GM23248 (cell line): ENCODE results near the gene INO80C. TPM values are rescaled to one million over a fixed set of nuclear protein-coding genes. Genes with fewer than 3 reads are reported as not detected.
A peak's percentile ranks its signal among the peaks of the same experiment; 100 is the strongest.

ENCODE experiments used
- DNase-seq: peaks from one replicate; pipeline ENCODE4 v3.0.0-alpha.2; 2015
- H2AFZ ChIP-seq: fragments of 200-600 bp; sonication (generic); 2 replicates; pipeline ENCODE4 v1.6.1; 2016; ENCODE audit warnings: antibody characterized with exemption
- H3F3A ChIP-seq: fragments of 200-600 bp; sonication (generic); 2 replicates; pipeline ENCODE4 v1.6.1; 2016; ENCODE audit warnings: mild to moderate bottlenecking, antibody characterized with exemption, mixed run types; ENCODE audit not compliant: insufficient read depth
- H3K27ac ChIP-seq: fragments of 200-600 bp; sonication (generic); 2 replicates; pipeline ENCODE4 v1.5.1; 2016; ENCODE audit warnings: mild to moderate bottlenecking
- H3K27me3 ChIP-seq: fragments of 200-600 bp; sonication (generic); replicated peaks from 2 replicates; pipeline ENCODE4 v1.6.1; 2016; ENCODE audit warnings: mild to moderate bottlenecking; ENCODE audit not compliant: insufficient read depth
- H3K36me3 ChIP-seq: fragments of 200-600 bp; sonication (generic); 2 replicates; pipeline ENCODE4 v1.6.1; 2016; ENCODE audit warnings: low read depth, mild to moderate bottlenecking
- H3K4me1 ChIP-seq: fragments of 200-600 bp; sonication (generic); 2 replicates; pipeline ENCODE4 v1.6.1; 2016; ENCODE audit warnings: mild to moderate bottlenecking; ENCODE audit not compliant: insufficient read depth
- H3K4me2 ChIP-seq: fragments of 200-600 bp; sonication (generic); one replicate; pipeline ENCODE4 v1.6.1; 2016; ENCODE audit warnings: mild to moderate bottlenecking; ENCODE audit not compliant: unreplicated experiment
- H3K4me3 ChIP-seq: fragments of 200-600 bp; sonication (generic); 2 replicates; pipeline ENCODE4 v1.5.1; 2016; ENCODE audit warnings: mild to moderate bottlenecking
- H3K79me2 ChIP-seq: fragments of 200-600 bp; sonication (generic); 2 replicates; pipeline ENCODE4 v1.6.1; 2016; ENCODE audit warnings: mild to moderate bottlenecking; ENCODE audit not compliant: insufficient read depth
- H3K9ac ChIP-seq: fragments of 200-600 bp; sonication (generic); 2 replicates; pipeline ENCODE4 v1.6.1; 2016; ENCODE audit warnings: mild to moderate bottlenecking
- H3K9me2 ChIP-seq: fragments of 200-600 bp; sonication (generic); 2 replicates; pipeline ENCODE4 v1.6.1; 2016; ENCODE audit warnings: mixed run types, mild to moderate bottlenecking, moderate library complexity; ENCODE audit not compliant: insufficient read depth
- H3K9me3 ChIP-seq: fragments of 200-600 bp; sonication (generic); one replicate; pipeline ENCODE4 v1.6.1; 2017; ENCODE audit warnings: low read depth
- H4K20me1 ChIP-seq: fragments of 200-600 bp; sonication (generic); 2 replicates; pipeline ENCODE4 v1.6.0; 2016; ENCODE audit not compliant: insufficient read depth
- EZH2 ChIP-seq: fragments of 200-600 bp; sonication (generic); IDR thresholded peaks from 2 replicates; pipeline ENCODE4 v1.6.1; 2018; ENCODE audit warnings: antibody characterized with exemption, mild to moderate bottlenecking; ENCODE audit not compliant: insufficient read depth, poor library complexity, severe bottlenecking
- EZH2phosphoT487 ChIP-seq: fragments of 200-600 bp; sonication (generic); IDR thresholded peaks from 2 replicates; pipeline ENCODE4 v1.6.1; 2018; ENCODE audit warnings: antibody characterized with exemption, moderate library complexity, mild to moderate bottlenecking, low read depth; ENCODE audit not compliant: insufficient read depth
- WGBS, 2 experiments: methylation state at CpG; one replicate each; pipeline ENCODE4 v1.1.6; 2015 to 2017; ENCODE audit warnings: low lambda C conversion rate in 2 of 2, low coverage in 1 of 2; ENCODE audit errors: missing lambda C conversion rate in 2 of 2; 5-methylcytosine and 5-hydroxymethylcytosine counted together
- in situ Hi-C: fragments of 300-500 bp; cut with MboI; formaldehyde crosslinking; loops from 2 replicates; pipeline ENCODE4 v1.15.0; 2020
- polyA plus RNA-seq: library from polyadenylated mRNA; unstranded; fragments of >200 nt; fragmentation: Nextera tagmentation; extraction: Ambion mirVana; gene quantifications from 2 replicates; pipeline ENCODE4 v1.2.1, GENCODE V29; 2016
- total RNA-seq: library from RNA; depleted of rRNA; stranded (reverse); fragments of >200 nt; shearing (Covaris generic); gene quantifications from 2 replicates; pipeline ENCODE4 v1.2.3, GENCODE V29; 2014

The INO80C gene
- total and polyA plus RNA-seq, 2 experiments from 2014 or later = 0.97 to 9.4 TPM

GRCh38 chr18:35517715-35518114 lies 20.0 kb upstream of the INO80C start:
- Histone ChIP-seq H2AFZ (no peak overlapping the region), H3K4me1 (peaks cover 39% of the 10 kb centered on the region), H3K27me3 (no peaks in the 10 kb centered on the region), H3K27ac (no peak overlapping the region), H3K9me3 (no peaks in the 10 kb centered on the region), H3K9ac (no peak overlapping the region), H3K4me2 (no peak overlapping the region), H3F3A (peaks cover 29% of the 10 kb centered on the region; the same call in 1 of the 2 replicates), H3K79me2 (no peaks in the 10 kb centered on the region), H3K4me3 (no peak overlapping the region), H4K20me1 (no peaks in the 10 kb centered on the region), H3K36me3 (no peaks in the 10 kb centered on the region), H3K9me2 (no peaks in the 10 kb centered on the region)
- no peak for DNase-seq
- TF ChIP-seq EZH2phosphoT487 (no peak), EZH2 (no peak)
- in situ Hi-C loops = no loop called here
- 96 to 100% methylated on average over 2 of the region's 2 CpGs for WGBS, 2 experiments

GRCh38 chr18:35516789-35517188 lies 19.0 kb upstream of the INO80C start:
- in situ Hi-C loops = no loop called here
- Histone ChIP-seq H3K4me2 (no peak overlapping the region), H2AFZ (no peak overlapping the region), H3K36me3 (no peaks in the 10 kb centered on the region), H3K27ac (no peak overlapping the region), H3K4me1 (peaks cover 40% of the 10 kb centered on the region), H3K9me2 (no peaks in the 10 kb centered on the region), H3K79me2 (no peaks in the 10 kb centered on the region), H4K20me1 (no peaks in the 10 kb centered on the region), H3K9me3 (no peaks in the 10 kb centered on the region), H3K27me3 (no peaks in the 10 kb centered on the region), H3K4me3 (no peak overlapping the region), H3F3A (peaks cover 29% of the 10 kb centered on the region; the same call in 1 of the 2 replicates), H3K9ac (no peak overlapping the region)
- WGBS, 2 experiments = 79 to 81% methylated on average over 3 of the region's 3 CpGs
- DNase-seq = no peak
- TF ChIP-seq EZH2 (no peak), EZH2phosphoT487 (no peak)

DNA sequence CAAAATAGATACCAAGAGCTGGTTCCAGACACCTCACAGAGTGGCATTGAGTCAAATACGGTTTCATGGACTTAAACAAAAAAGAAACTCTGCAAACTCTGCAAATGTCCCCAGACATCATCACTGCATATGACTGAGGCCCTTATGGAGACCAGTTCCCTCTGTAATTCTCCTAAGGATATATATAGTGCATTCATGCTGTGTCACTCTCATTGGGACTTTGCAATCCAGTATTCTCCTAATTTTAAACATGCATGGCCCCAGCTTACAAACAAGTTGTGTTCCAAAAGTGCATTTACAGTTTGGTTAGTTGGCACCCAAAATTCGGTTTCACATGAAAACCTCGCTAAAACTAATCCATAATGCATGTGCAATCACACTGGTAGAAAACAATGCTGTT lies 18.6 kb upstream of the INO80C start:
- DNase-seq = no peak
- 45 to 52% methylated on average over 3 of the region's 3 CpGs for WGBS, 2 experiments
- TF ChIP-seq EZH2 (no peak), EZH2phosphoT487 (no peak)
- peak overlapping the region; percentile 2; the same call in 1 of the 2 replicates for H3K9ac ChIP-seq
- H3K27me3 ChIP-seq = no peaks in the 10 kb centered on the region
- H3K79me2 ChIP-seq = no peaks in the 10 kb centered on the region
- H3K4me1 ChIP-seq = peaks cover 40% of the 10 kb centered on the region
- H3K4me2 ChIP-seq = peak overlapping the region; percentile 60
- H3K4me3 ChIP-seq = no peak overlapping the region
- H3F3A ChIP-seq = peaks cover 29% of the 10 kb centered on the region; the same call in 1 of the 2 replicates
- no peaks in the 10 kb centered on the region for H3K36me3 ChIP-seq
- no peaks in the 10 kb centered on the region for H4K20me1 ChIP-seq
- peak overlapping the region; percentile 92 for H2AFZ ChIP-seq
- in situ Hi-C loops = no loop called here
- H3K27ac ChIP-seq = peak overlapping the region; percentile 58
- no peaks in the 10 kb centered on the region for H3K9me2 ChIP-seq
- no peaks in the 10 kb centered on the region for H3K9me3 ChIP-seq

DNA sequence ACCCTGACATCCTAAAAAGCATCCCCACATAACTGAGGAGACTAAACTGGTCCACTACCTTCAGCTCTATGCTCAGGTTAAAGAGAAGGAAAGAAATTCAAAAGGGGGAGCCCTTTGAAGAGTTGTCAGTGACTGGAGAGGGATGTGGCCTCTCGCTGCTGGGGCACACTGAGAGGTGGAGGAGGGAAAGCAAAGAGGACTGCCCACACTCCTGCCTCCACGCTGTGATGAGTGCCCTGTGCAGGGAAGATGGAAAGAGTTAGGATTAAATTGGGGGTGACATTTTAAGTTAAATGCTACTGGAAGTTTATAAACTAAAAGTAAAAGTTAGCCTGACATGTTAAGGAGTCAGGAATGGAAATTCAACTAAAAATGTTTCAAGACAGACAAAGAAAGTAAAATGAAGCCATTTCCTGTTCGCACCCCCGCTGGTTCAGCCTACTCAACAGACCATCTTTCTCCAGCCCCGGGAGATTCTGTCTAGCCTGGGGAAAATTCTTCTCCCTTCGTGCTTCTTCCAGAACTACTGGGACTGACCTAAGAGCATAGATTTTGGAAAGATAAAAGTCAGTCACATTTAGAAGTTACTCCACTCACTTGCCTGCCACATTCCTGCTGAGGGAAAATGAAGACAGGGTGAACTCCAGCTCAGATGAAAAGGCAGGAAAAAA lies 17.8 kb upstream of the INO80C start:
- 39 to 43% methylated on average over 6 of the region's 6 CpGs for WGBS, 2 experiments
- Histone ChIP-seq H3K27ac (peak overlapping the region; percentile 58), H3K4me2 (peak overlapping the region; percentile 60), H2AFZ (peak overlapping the region; percentile 92), H3K9ac (peak overlapping the region; percentile 2; the same call in 1 of the 2 replicates), H4K20me1 (no peaks in the 10 kb centered on the region), H3K4me1 (peaks cover 40% of the 10 kb centered on the region), H3K36me3 (no peaks in the 10 kb centered on the region), H3F3A (peaks cover 29% of the 10 kb centered on the region; the same call in 1 of the 2 replicates), H3K9me3 (no peaks in the 10 kb centered on the region), H3K4me3 (0 out of 2 replicates have a peak overlapping the region, but pooled peaks have one; percentile 4), H3K79me2 (no peaks in the 10 kb centered on the region), H3K9me2 (no peaks in the 10 kb centered on the region), H3K27me3 (no peaks in the 10 kb centered on the region)
- TF ChIP-seq EZH2phosphoT487 = no peak
- no peak for TF ChIP-seq EZH2
- DNase-seq = peak; percentile 40
- in situ Hi-C loops = no loop called here
